B cell (primary cell): ENCODE data around the gene ANKRD40CL. TPM values are rescaled to one million over a fixed set of nuclear protein-coding genes. Genes with fewer than 3 reads are reported as not detected.

Experiments used
- ATAC-seq: fragments of 200-7000 bp; cut with Tn5 transposase; one replicate; pipeline ENCODE4 v1.10.0; 2021; ENCODE audit warnings: low read depth, mild to moderate bottlenecking, moderate number of reproducible peaks, moderate library complexity
- CTCF ChIA-PET: fragments of 350-600 bp; sonication (Branson Sonifier 250); formaldehyde crosslinking; loops from one replicate; lab custom pipeline; 2021; ENCODE audit warnings: antibody characterized with exemption, inconsistent platforms; lab: Charles Lee
- POLR2A ChIA-PET: fragments of 350-600 bp; sonication (Branson Sonifier 250); formaldehyde crosslinking; loops from one replicate; lab custom pipeline; 2021; ENCODE audit warnings: antibody characterized with exemption; lab: Charles Lee
- DNase-seq: peaks from one replicate; pipeline ENCODE4 v3.0.0; 2013
- H2AFZ ChIP-seq: 2 replicates; pipeline ENCODE4 v1.6.1; 2012; ENCODE audit warnings: mild to moderate bottlenecking, low read depth, low read length; ENCODE audit not compliant: insufficient read depth, poor library complexity, severe bottlenecking
- H3K27ac ChIP-seq, 2 donors: 1 replicate in 1 of 2; 2 replicates in 1 of 2; pipeline ENCODE4 v1.5.1; 2012 to 2013; ENCODE audit warnings: low read length in 2 of 2, mild to moderate bottlenecking in 2 of 2, moderate library complexity in 1 of 2
- H3K27me3 ChIP-seq, 4 experiments: fragments of 200-600 bp in 1 of 4; sonication (generic) in 1 of 4; replicated peaks in 1 of 4; 1 replicate in 2 of 4; 2 replicates in 2 of 4; pipeline versions ENCODE4 v1.6.1 to v1.7.0; 2013 to 2016; ENCODE audit warnings: low read length in 3 of 4, mild to moderate bottlenecking in 2 of 4, mixed read lengths in 1 of 4, moderate library complexity in 1 of 4; ENCODE audit not compliant: insufficient read depth in 4 of 4, control insufficient read depth in 3 of 4; ENCODE audit errors: control extremely low read depth in 1 of 4
- H3K36me3 ChIP-seq, 2 experiments: replicated peaks in 1 of 2; 1 replicate in 1 of 2; 2 replicates in 1 of 2; pipeline versions ENCODE4 v1.6.1 to v1.7.1; 2013; ENCODE audit warnings: low read length in 1 of 2; ENCODE audit not compliant: insufficient read depth in 2 of 2, control insufficient read depth in 1 of 2; ENCODE audit errors: control extremely low read depth in 1 of 2, extremely low read depth in 1 of 2
- H3K4me1 ChIP-seq, 2 donors: fragments of 200-600 bp in 1 of 2; sonication (generic) in 1 of 2; 1 replicate in 1 of 2; 2 replicates in 1 of 2; pipeline versions ENCODE4 v1.5.1 to v1.6.1; 2013 to 2017; ENCODE audit warnings: low read length in 2 of 2; ENCODE audit not compliant: control insufficient read depth in 2 of 2, insufficient read depth in 2 of 2
- H3K4me2 ChIP-seq: replicated peaks from 2 replicates; pipeline ENCODE3; 2012; ENCODE audit warnings: mild to moderate bottlenecking, low read depth, low read length; ENCODE audit not compliant: poor library complexity, severe bottlenecking
- H3K4me3 ChIP-seq, 5 experiments: fragments of 200-600 bp in 1 of 5; sonication (generic) in 1 of 5; 1 replicate in 3 of 5; 2 replicates in 2 of 5; pipeline versions ENCODE4 v1.5.1 to v1.7.0; 2011 to 2016; ENCODE audit warnings: low read length in 4 of 5, mild to moderate bottlenecking in 4 of 5, low read depth in 2 of 5, control low read depth in 1 of 5, moderate library complexity in 1 of 5; ENCODE audit not compliant: insufficient read depth in 1 of 5; ENCODE audit errors: control extremely low read depth in 1 of 5, extremely low read depth in 1 of 5
- H3K79me2 ChIP-seq: fragments of 200-600 bp; sonication (generic); one replicate; pipeline ENCODE4 v1.6.0; 2016; ENCODE audit warnings: low read length; ENCODE audit not compliant: control insufficient read depth, insufficient read depth
- H3K9ac ChIP-seq: fragments of 200-600 bp; sonication (generic); 2 replicates; pipeline ENCODE4 v1.6.1; 2017; ENCODE audit warnings: mild to moderate bottlenecking, low read length, moderate library complexity
- H3K9me3 ChIP-seq, 3 donors: one replicate each; pipeline versions ENCODE4 v1.6.1 to v1.7.1; 2013; ENCODE audit warnings: low read length in 2 of 3; ENCODE audit not compliant: control insufficient read depth in 2 of 3, insufficient read depth in 1 of 3; ENCODE audit errors: control extremely low read depth in 1 of 3
- H4K20me1 ChIP-seq: 2 replicates; pipeline ENCODE4 v1.6.0; 2012; ENCODE audit warnings: mild to moderate bottlenecking, low read length; ENCODE audit not compliant: insufficient read depth, control insufficient read depth, poor library complexity, severe bottlenecking
- H3K27ac Mint-ChIP-seq: one replicate; pipeline ENCODE4 v1.8.0; 2021; ENCODE audit warnings: mixed read lengths
- H3K27me3 Mint-ChIP-seq: one replicate; pipeline ENCODE4 v1.8.0; 2021; ENCODE audit warnings: mixed read lengths
- H3K4me1 Mint-ChIP-seq: one replicate; pipeline ENCODE4 v1.8.0; 2021; ENCODE audit warnings: mixed read lengths
- H3K4me3 Mint-ChIP-seq: one replicate; pipeline ENCODE4 v1.8.0; 2021; ENCODE audit warnings: mixed read lengths
- H3K9me3 Mint-ChIP-seq: one replicate; pipeline ENCODE4 v1.8.0; 2022; ENCODE audit warnings: mixed read lengths; ENCODE audit not compliant: insufficient read depth
- EZH2 ChIP-seq: IDR thresholded peaks from 2 replicates; pipeline ENCODE4 v1.6.1; 2012; ENCODE audit warnings: borderline replicate concordance, low read depth, mild to moderate bottlenecking, moderate library complexity, low read length; ENCODE audit not compliant: insufficient read depth, poor library complexity, severe bottlenecking
- WGBS: methylation state at CpG from one replicate; pipeline ENCODE4 v1.1.5; 2013; ENCODE audit warnings: missing lambda C conversion rate; ENCODE audit not compliant: insufficient coverage; 5-methylcytosine and 5-hydroxymethylcytosine counted together
- intact Hi-C: fragments of 100-400 bp; cut with micrococcal nuclease; formaldehyde crosslinking; loops from one replicate; pipeline ENCODE4 v1.10.0; 2022
- polyA plus RNA-seq: library from polyadenylated mRNA; depleted of rRNA; stranded (reverse); fragments of >200 nt; gene quantifications from 2 replicates; pipeline ENCODE4 v1.2.3, GENCODE V29; 2012
- total RNA-seq, 2 donors: library from RNA; stranded (reverse); fragments of 120-200 nt in 1 of 2; gene quantifications; 1 replicate in 1 of 2; 2 replicates in 1 of 2; pipeline versions ENCODE4 v1.2.3 to v1.2.4, GENCODE V29; 2013 to 2022
- TF ChIP-seq, protein P1 (sequence below): fragments of 200-600 bp; IDR thresholded peaks from one replicate; pipeline ENCODE4 v1.8.0; 2022; ENCODE audit warnings: antibody characterized with exemption, mild to moderate bottlenecking

Gene ANKRD40CL
- total and polyA plus RNA-seq, 2 donors (not counting 1 experiment from before 2014, with no cell fraction given): not detected

DNA sequence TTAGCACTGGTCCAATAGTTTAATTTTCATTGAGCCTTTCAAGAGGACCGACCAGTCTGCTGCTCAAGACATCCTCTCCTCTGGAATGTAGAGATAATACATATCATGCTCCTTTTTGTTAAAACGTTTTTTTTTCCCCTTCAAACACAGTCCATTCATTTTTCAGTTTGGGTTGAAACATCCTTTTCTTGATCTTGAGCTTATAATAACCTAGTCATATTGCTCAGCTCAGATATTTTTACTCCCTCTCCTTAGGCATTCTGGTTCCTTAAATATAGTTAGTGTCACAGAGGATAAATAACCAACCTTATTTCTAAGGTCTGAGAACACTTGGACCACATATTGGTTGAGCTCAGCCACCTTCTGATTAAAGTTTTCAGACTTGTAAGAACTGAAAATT, 12.8 kb downstream of the ANKRD40CL start:
- Mint-ChIP-seq H3K27me3 (no peaks in the 10 kb centered on the region), H3K9me3 (no peaks in the 10 kb centered on the region), H3K4me1 (no peaks in the 10 kb centered on the region), H3K27ac (no peak overlapping the region), H3K4me3 (no peak overlapping the region)
- Histone ChIP-seq H3K9me3 (no peaks in the 10 kb centered on the region), H3K27ac (no peak overlapping the region), H3K4me3 (no peak overlapping the region), H3K4me1 (no peaks in the 10 kb centered on the region), H3K36me3 (peaks cover 8 to 44% of the 10 kb centered on the region in 2 experiments), H3K4me2 (no peak overlapping the region), H3K27me3 (no peaks in the 10 kb centered on the region), H2AFZ (no peak overlapping the region), H3K9ac (no peak overlapping the region), H3K79me2 (no peaks in the 10 kb centered on the region), H4K20me1 (peaks cover 1% of the 10 kb centered on the region)
- ChIA-PET POLR2A (no interaction called here), CTCF (no interaction called here)
- ATAC-seq (no peak), DNase-seq (no peak)
- TF ChIP-seq, protein P1, sequence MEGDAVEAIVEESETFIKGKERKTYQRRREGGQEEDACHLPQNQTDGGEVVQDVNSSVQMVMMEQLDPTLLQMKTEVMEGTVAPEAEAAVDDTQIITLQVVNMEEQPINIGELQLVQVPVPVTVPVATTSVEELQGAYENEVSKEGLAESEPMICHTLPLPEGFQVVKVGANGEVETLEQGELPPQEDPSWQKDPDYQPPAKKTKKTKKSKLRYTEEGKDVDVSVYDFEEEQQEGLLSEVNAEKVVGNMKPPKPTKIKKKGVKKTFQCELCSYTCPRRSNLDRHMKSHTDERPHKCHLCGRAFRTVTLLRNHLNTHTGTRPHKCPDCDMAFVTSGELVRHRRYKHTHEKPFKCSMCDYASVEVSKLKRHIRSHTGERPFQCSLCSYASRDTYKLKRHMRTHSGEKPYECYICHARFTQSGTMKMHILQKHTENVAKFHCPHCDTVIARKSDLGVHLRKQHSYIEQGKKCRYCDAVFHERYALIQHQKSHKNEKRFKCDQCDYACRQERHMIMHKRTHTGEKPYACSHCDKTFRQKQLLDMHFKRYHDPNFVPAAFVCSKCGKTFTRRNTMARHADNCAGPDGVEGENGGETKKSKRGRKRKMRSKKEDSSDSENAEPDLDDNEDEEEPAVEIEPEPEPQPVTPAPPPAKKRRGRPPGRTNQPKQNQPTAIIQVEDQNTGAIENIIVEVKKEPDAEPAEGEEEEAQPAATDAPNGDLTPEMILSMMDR: no peak
- no peak for TF ChIP-seq EZH2
- intact Hi-C loops: no loop called here
- WGBS: no CpG with 5 or more reads among the region's 2 CpGs

DNA sequence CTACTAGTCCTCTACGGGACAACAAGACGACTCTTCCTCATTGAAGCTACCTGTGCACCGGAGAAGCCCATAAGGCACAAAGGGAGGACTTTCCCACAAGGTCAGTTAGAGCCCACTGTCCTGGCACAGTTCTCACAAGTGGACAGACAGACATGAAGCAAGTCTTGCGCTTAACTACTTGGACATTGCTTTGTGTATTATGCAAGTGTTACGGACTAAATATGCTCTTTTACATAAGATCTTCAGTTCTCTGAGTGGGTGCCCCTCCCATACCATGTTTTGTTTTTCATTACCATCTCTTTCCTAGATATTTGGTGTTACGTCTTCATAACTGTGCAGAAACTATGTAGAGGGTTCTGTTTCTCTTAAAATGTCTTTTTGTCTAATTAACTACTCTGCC, 18.1 kb downstream of the ANKRD40CL start:
- H3K27me3 Mint-ChIP-seq: no peaks in the 10 kb centered on the region
- no peak for ATAC-seq
- intact Hi-C loops: no loop called here
- H3K4me3 Mint-ChIP-seq: no peak overlapping the region
- WGBS: 97% methylated on average over 3 of the region's 6 CpGs
- Histone ChIP-seq H2AFZ (no peak overlapping the region), H3K4me3 (no peak overlapping the region), H3K9ac (no peak overlapping the region), H3K79me2 (no peaks in the 10 kb centered on the region), H3K9me3 (no peaks in the 10 kb centered on the region), H3K4me2 (no peak overlapping the region), H3K4me1 (no peaks in the 10 kb centered on the region), H4K20me1 (peaks cover 10% of the 10 kb centered on the region), H3K36me3 (peaks cover 7 to 95% of the 10 kb centered on the region in 2 experiments), H3K27ac (peak overlapping the region in 1 of 2 donors; percentile 2), H3K27me3 (no peaks in the 10 kb centered on the region)
- no peak overlapping the region for H3K27ac Mint-ChIP-seq
- ChIA-PET POLR2A (no interaction called here), CTCF (no interaction called here)
- H3K4me1 Mint-ChIP-seq: no peaks in the 10 kb centered on the region
- TF ChIP-seq, protein P1: no peak
- no peak for TF ChIP-seq EZH2
- no peak for DNase-seq
- no peaks in the 10 kb centered on the region for H3K9me3 Mint-ChIP-seq
